Measurements from ENCODE around the gene KCNQ5.

GRCh38 chr6:72783666-72784065 is 161.8 kb downstream of the KCNQ5 start:
- no peak for TF ChIP-seq POLR2AphosphoS5 (IDR thresholded peaks at IDR 0.05)
- no peak for TF ChIP-seq EP300 (IDR thresholded peaks at IDR 0.05; ENCODE audit: low read depth)
- TF ChIP-seq CTCF (IDR thresholded peaks at IDR 0.05), result no peak

Data from transverse colon (tissue), 4 donors.